CD4-positive, alpha-beta T cell treated with Interleukin-6 for 4 hours (primary cell): ENCODE measurements around the gene BCL10.
"Not testable (repeated sequence)": the region's sequence is repeated elsewhere in the genome, so short reads cannot be mapped to it uniquely, and the experiment has no call there.

Experiments
- DNase-seq: peaks from one replicate; pipeline ENCODE4 v3.0.0-alpha.2; 2020; ENCODE audit warnings: mixed read lengths

The BCL10 gene

DNA sequence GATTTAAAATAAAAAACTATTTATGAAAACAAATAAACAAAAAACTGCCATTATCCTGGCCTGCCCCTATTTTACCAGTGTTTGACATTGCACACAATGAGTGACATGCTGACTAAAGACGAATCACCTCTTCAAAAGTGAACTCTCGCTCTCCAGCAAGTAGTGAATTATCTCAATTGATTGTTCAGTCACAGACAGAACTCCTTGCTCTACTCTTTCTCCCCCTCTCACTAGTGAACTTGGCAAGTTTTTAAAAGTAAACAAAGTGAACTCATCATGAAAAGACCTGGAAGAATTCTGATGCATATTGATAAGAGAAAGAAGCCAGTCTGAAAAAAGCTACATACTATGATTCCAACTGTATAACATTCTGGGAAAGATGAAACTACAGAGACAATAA, 12.3 kb downstream of the BCL10 start:
- no peak for DNase-seq

DNA sequence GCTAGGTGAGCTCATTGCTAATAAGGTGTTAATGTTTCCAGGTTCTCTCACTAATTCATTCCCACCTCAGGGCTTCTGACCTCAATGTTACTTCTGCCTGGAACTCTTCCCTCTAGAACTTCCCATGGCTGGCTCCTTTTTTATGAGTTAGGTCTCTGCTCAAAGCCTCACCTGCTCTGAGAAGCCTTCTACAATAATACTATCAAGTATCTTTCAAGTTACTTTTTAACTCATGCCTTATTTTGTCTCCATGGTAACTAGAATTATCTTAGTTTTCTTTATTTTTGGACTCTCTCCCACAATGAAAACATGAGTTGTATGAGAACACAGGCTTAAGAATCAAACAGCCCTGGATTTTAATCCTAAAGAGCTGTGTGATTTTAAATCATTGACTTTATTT, 13.4 kb downstream of the BCL10 start:
- DNase-seq, result no peak

DNA sequence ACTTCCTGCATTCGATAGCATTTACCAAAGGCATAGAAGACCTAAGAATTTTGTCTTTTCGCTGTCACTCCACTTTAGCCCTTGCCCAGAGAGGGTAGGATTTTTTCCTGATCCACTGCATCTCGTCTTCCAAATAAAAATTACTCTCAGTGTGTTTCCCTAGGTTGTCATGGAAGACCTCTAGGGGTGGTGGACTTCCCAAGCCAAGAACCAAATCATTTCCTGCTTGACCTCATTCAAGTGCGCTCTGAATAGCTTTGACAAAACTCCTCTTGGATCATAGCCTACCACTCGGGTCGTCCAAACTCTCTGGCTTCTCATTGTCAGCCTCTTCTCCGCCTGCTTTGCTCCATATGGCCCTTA, 16.5 kb downstream of the BCL10 start:
- no peak for DNase-seq

DNA sequence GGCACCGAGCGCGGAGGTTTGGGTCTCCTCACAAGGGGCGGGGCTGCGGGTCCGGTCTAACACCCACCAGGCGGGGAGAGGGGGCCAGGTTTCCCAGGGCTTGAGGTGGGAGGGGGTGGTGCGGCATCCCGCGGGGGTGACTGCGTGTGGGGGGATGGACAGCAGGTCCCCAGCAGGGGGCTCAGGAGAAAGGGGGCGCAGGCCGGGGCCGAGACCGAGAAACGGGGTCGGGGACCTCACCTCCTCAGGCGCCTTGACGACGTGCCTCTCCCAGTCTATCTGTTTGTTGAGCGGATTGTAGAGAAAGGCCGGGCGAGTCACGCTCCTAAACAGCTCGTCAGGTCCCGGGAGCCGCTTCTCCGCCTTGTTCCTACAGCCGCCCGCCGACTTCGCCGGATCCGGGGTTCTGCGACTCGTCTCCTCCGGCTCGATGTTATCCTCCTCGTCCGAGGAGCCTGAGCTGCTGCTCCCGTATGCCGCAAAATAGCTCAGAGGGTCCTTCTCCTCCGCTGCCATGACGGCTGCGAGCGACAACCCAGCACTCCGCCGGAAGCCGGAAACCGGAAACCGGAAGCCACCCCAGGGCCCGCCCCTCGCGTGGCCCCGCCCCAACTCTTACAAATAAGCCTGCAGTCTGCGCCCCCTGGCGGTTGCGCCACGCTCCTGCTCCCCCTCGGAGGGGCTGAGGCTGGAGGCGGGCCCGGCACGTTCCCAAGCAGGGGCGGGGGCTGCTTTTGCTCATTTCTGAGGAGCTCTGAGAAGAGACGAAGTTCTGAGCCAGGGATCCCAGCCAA, 17.1 kb downstream of the BCL10 start, which contains the start of gene C1orf52:
TSS of gene C1orf52 (minus strand) at position 545 of the 794 bp plus-strand sequence. CDS start at position 516, 29 bp downstream.
- peak; percentile 99 for DNase-seq

DNA sequence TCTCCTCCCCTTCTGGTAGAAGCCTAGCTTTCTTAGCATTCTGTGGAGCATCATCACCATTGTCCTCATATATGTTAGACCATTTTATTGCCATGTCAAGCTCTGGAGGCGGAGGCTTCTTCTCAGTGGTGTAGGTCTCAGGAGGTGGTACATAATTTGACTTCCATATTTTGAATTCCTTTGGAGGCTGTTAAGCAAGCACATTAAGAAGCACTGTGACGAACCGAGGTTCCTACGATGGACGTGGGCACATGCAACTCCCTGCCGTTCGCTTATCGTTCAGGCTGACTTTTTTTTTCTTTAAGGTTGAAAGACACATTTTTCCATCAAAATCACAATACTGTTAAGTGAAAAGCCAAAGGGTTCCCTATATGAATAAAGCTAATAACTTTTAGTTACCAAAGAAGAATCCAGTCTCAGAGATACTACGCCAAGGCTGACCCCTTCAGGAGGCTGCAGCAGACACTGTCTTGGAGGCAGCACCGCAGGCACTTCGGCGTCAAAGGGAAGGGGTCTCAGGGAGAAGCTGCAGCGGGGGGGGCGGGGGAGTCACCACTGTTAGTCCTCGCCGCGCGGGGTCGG, 17.8 kb downstream of the BCL10 start:
- DNase-seq, result no peak

DNA sequence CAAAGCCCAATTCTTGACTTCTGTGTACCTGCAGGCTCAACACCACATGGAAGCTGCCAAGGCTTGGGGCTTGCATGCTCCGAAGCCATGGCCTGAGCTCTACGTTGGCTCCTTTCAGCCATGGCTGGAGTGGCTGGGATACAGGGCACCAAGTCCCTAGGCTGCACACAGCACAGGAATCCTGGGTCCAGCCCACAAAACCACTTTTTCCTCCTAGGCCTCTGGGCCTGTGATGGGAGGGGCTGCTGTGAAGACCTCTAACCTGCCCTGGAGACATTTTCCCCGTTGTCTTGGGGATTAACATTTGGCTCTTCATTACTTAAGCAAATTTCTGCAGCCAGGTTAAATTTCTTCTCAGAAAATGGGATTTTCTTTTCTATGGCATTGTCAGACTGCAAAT, 27.4 kb downstream of the BCL10 start:
- DNase-seq, result not testable (repeated sequence)

DNA sequence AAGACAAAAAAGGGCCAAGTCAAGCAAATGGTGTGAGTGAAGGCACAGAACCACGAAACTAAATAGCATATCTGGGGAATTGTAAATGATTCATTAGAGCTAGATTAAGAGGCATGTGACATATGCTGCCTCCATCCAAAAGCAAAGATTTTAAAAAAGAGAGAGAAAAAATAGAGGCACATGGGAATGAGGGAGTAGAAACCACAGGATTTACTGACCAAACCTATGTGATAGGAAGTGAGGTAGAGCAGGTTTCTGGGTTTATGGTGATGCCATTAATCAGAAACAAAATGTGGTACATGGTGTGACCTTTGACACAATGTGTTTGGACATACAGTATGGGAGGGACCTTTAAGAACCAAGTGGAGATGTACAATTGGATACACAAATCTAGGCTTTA, 30.5 kb downstream of the BCL10 start:
- no peak for DNase-seq

DNA sequence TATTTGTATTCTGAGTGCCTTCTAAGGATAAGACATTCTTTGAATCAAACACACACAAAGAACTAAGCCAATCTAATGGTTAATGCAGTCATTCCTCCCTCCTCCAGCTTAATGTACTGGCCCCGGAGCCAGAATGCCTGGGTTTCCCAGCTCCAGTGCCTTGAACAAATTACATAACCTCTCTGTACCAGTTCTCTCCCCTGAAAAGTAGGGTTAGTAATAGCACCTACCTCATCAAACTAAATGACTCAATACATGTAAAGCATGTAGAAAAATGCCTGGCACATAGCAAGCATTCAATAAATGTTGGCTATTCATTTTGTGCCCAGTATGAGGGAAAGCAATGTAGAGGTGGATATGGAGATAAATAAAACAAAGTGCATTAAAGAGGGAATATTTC, 31.0 kb downstream of the BCL10 start:
- DNase-seq, result no peak

DNA sequence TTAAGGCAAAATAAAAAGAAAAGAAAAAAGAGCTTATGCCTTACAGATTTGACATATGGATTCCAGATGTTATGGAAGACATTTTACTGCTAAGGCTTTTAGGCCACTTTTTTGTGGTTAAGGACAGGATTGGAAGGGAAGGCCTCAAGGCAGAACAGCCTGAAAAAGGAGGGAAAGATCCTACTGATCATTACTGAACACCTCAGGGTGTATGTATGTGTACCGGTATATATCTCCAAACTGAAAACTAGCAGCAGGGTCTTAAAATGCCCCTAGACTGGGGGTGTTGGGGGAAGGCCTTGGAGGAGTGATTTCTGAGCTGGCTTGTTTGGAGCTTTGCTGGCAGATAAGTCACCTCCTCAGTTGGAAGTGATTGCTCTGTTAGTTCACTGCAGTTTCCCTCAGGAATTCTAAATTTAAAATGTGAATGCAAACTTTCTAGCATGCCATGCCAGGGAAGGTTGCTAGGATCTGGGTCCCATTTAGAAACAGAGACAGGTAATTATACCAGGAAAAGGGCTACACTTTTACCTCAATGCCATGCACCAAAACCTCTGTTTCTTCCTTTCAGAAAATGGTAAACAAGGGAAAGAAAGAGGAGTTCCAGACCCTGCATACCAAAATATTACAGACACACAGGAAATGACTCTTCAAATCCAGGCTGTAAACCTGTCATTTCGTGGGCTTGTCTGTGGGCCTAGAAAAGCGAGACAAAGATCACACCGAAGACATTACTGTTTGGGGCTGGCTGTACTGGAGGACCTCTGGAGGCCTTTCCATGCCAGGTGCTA, 32.0 kb downstream of the BCL10 start:
- DNase-seq, result no peak

DNA sequence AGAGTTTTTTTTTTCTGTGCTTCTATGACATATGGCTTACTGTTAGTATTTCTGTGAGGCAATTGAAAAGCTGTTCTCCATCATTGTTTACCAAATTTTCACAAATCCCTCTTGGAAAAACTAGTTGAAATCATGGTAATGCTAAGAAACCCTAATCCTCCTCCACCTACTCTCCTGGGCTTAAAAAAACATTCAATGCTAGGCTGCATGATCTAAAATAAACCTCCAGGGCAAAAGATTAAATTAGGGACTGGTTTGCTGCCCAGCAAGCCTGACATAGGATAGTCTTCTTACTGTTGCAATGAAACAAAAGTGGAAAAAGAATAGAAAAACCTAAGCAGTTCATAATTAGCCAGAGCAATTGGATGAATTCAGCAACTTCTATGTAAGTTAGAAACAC, 33.1 kb downstream of the BCL10 start:
- no peak for DNase-seq

DNA sequence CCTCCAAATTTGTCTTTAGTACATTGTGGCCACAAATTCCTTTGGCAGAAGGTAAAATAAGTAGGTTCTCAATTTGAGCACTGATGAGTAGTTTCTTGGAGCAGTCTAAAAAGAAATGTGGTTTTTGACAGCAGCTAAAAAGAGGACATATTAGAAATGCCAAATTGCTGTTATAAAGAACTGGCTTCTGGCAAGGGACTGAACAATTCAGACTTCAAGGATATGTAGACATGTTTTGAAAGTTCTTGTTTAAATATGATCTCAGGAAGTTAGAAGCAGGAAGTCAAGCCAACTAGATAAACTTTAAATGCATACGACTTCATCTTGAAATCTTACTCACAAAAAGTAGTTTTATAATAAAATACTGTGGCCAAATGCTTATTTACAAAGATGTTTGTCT, 35.8 kb downstream of the BCL10 start:
- DNase-seq, result no peak

DNA sequence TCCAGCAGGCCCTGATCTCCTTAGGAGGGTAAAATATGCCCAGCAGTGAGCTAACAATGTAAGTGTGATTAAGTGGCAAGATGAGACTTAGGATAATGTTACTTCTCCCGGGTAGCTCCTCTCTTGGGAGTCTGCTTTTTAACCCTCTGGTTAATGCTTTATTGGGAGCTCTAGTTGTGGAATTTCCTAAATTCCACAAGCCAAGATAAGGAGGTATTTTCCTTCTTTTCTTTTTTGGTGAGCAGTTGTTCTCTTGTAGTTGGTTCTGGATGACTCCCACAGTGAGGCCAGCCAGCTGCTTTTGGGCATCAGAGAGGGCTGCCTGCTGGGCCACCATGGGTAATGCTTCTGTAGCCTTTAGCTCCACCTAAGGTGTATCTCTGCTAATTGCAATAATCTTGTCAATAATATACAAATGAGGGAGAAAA, 36.2 kb downstream of the BCL10 start:
- DNase-seq, result peak; percentile 13

DNA sequence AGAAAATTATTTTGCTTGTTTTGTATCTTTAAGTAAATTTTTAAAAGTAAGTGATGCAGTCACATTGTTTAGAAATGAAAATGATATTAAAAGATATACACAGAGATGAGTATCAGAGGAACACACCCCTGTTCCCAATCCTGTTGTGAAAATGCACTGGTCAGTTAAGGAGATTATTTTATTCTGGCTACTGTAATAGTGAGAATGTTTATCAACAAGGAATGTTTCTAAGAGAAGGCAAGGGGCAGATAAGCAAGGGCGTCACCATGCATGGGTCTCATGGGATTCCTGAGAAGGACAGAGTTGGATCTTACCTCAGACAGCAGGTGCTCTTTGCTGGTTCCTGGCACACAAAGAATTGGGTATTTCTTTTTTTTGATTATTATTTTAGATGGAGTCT, 38.8 kb downstream of the BCL10 start:
- DNase-seq, result no peak

DNA sequence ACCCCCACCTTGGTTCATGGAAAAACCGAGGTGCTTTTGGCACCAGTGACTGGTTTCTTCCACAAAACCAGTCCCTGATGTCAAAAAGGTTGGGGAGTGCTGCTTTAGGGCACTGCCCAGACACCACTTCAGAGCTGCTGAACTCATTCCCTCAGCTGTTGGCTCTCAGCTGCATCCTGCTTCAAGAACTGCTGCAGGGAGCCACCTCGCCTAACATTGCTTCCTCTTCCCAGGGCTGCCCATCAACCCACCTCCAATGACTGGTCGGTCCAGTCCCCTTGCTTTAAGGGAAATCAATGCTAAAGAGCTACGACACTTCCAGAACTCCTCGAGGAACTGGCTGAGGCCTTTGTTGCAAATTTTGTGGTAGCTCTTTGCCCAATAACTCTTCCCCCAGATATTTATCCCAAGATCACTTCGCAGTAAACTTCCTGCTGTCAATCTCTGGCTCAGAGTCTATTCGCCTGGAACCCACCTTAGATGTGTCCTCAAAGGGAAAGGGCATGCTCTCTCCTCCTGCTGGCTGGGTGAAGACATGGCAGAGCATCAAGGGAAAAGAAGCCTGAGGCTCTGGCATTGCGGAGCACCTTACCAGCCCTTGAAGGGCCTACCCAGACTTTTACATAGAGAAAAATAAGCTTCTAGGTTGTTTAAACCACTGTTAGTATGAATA, 46.0 kb downstream of the BCL10 start:
- no peak for DNase-seq

DNA sequence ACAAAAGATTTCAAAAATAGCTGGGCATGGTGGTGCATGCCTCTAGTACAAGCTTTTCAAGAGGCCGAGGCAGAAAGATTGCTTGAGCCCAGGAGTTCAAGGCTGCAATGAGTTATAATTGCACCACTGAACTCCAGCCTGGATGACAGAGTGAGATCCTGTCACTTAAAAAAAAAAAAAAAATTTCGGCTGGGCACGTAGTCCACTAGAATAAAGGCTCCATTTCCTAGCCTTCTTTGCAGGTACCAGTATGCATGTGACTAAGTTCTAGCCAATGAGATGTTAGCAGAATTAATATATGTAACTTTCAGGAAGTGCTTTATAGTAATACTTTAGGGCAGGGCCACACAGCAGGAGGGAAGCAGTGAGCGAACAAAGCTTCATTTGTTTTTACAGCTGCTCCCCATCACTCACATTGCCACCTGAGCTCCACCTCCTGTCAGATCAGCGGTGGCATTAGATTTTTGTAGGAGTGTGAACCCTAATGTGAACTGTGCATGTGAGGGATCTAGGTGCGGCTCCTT, 46.8 kb downstream of the BCL10 start:
- no peak for DNase-seq

DNA sequence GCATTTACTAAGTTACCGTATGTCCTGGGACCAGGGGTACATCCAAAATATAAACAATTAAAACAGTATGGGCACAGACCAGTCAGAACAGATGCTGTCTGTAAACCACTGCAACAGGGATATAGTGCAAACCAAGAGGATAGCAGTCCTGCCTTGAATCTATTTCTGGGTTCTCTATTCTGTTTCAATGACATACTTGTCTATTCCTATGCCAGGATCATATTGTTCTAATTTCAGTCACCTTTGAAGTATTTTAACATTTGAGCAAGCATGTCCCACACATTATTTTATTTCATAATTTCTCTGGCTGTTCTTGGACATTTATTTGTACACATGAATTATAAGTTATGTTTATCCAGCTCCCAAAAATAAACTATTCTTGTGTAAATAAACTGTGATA, 47.5 kb downstream of the BCL10 start:
- no peak for DNase-seq

DNA sequence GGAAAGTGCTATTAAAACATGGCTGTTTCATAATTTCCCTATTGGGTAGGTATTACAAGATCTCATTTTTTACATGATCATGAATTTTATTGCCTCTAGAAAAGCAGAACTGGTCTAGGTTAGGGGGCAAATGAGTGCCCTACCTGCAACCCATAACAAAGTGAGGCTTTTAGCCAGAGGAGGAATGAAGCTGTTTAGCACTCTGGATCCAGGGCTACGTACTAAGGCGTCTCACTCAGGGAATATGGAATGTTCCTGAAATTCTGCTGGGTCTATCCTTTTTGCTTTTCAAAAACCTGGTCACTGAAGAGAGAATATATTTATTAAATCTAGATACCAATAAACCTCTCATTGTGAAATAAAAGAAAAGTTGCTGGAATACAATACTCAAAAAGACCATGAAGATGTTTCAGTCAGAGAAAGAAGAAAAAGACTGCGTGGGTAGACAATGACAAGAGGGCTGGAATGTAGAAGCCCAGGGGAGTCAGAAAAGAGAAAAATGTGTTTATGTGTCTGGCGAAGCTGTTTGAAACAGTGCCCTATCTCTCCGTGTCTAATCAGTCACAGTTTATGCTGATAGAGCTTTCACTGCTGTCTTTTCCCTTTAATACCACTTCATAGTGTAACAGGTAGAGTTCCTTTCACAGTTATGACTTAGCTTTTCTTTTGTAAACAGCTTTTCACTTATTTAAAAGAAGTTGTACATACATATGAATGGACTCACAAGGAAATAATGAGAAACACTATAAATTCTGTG, 50.6 kb downstream of the BCL10 start:
- no peak for DNase-seq

DNA sequence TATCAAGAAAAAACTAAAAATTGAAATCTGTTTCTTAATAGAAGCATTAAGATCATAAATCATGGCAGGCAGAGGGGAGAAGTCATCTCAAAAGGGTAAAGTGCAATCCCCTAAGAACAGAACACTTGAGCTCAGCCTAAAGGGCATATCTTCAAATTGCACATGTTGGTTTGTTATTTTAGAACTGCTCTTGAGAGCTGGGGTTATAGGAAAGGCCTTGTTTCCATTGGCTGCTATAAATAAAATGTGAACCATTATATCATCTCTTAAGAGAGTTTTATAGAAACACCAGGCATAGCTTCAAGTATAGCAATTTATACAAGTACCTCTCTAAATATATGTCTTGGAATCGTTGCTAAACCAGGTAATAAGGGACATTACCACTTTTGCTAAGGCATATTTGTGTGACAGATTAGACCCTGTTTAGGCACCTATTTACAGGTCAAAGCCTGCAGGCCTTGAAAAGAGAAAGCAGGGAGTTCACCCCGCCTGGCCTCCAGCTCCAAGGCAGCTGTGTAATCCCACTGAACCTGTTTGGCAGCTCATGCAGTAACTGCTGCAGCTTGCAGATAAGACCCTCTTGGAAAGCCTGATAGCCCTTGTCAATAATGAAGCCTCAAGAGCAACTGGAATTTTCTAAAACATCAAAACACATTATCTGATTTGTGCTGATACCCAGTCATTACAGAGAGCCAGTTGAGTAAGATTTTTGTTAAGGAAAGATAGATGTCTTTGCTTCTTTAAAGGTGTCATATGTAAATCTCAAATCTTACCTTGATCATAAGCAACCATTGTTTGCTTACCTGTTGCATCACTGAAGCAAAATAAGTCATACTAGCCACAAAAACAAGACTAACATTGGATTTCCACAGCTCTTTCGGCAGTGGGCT, 51.5 kb downstream of the BCL10 start:
- no peak for DNase-seq

DNA sequence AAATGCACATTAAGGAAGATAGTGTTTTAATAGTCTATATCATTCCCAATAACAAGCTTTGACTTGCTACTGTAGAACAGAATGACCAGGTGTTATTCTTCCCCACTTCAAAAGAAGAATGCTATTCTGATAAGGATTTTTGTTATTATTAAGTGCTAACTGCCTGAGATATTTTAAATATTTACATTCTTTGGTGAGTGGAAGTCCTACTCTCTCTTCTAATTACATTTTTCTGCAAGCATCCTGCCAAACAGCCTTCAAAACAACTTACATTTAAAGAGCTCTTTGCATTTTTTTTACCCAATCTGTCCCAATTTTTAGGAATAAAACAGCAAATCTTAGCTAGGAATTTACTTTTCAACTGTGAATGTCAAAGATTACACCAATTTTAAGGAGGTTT, 52.1 kb downstream of the BCL10 start:
- no peak for DNase-seq

DNA sequence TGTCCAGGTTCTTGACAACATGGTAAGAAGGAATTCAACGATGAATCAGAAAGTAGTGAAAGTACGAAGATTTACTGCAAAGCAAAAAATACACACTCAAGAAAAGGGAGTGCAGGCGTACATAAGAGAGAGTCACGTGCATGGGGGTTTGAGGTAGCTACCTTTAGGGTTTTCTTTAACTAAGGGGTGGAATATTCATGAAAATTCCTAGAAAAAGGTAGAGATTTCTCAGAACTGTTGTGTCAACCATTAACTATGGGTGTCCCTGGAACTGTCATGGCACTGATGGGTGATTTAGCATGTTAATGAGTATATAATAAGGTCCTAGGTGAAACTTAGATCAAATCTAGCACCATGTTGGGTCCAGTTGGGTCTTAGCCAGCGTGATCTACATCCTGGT, 53.1 kb downstream of the BCL10 start:
- no peak for DNase-seq

DNA sequence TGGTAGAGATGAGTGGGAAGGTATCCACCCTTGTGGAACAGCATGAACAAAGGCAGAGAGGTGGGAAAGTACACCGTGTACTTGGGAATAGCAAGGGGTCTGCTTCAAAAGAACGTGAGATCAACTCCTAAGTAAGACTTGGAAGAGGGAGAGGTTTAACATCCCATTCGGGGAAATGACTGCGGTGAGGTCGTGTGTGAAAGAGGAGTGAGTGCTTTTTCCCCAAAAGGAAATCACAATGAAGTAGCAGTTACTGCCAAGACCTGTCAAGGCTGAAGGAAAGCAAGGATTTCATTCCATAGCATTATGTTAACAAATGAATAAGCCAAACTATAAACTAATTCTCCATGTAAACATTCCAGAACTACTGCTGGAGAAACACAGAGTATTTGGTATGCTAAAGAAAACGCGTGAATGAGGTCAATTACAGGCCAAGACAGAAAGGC, 55.7 kb downstream of the BCL10 start:
- no peak for DNase-seq
